ENCODE results near the gene DLEC1.
"Not testable (repeated sequence)": the region's sequence is repeated elsewhere in the genome, so short reads cannot be mapped to it uniquely, and the experiment has no call there.

Gene DLEC1

GRCh38 chr3:38120693-38121450, 81.9 kb downstream of the DLEC1 start:
- DNase-seq (ENCODE audit: low read depth, low spot score), result no peak

GRCh38 chr3:38121451-38121831, 82.4 kb downstream of the DLEC1 start:
- DNase-seq (ENCODE audit: low read depth, low spot score), result no peak

GRCh38 chr3:38121832-38122461, 82.9 kb downstream of the DLEC1 start:
- DNase-seq (ENCODE audit: low read depth, low spot score), result no peak

- no peak for DNase-seq (ENCODE audit: low read depth, low spot score)
Measured at GRCh38 chr3:38122712-38123290, 83.8 kb downstream of the DLEC1 start.

GRCh38 chr3:38124324-38125122, 85.5 kb downstream of the DLEC1 start:
- DNase-seq (ENCODE audit: low read depth, low spot score), result no peak

GRCh38 chr3:38125305-38126120, 86.5 kb downstream of the DLEC1 start:
- no peak for DNase-seq (ENCODE audit: low read depth, low spot score)

GRCh38 chr3:38126121-38126892, 87.3 kb downstream of the DLEC1 start:
- DNase-seq (ENCODE audit: low read depth, low spot score), result no peak

- DNase-seq (ENCODE audit: low read depth, low spot score), result no peak
Measured at GRCh38 chr3:38127611-38128302, 88.7 kb downstream of the DLEC1 start.

GRCh38 chr3:38128303-38128655, 89.3 kb downstream of the DLEC1 start:
- no peak for DNase-seq (ENCODE audit: low read depth, low spot score)

- DNase-seq (ENCODE audit: low read depth, low spot score), result no peak
Measured at GRCh38 chr3:38129058-38129457, 90.0 kb downstream of the DLEC1 start.

GRCh38 chr3:38130631-38131065, 91.6 kb downstream of the DLEC1 start:
- no peak for DNase-seq (ENCODE audit: low read depth, low spot score)

- no peak for DNase-seq (ENCODE audit: low read depth, low spot score)
Measured at GRCh38 chr3:38131621-38132369, 92.8 kb downstream of the DLEC1 start.

- DNase-seq (ENCODE audit: low read depth, low spot score), result no peak
Measured at GRCh38 chr3:38133209-38133556, 94.2 kb downstream of the DLEC1 start.

- no peak for DNase-seq (ENCODE audit: low read depth, low spot score)
Measured at GRCh38 chr3:38133557-38134405, 94.8 kb downstream of the DLEC1 start.

GRCh38 chr3:38134517-38135143, 95.6 kb downstream of the DLEC1 start:
- not testable (repeated sequence) for DNase-seq (ENCODE audit: low read depth, low spot score)

- DNase-seq (ENCODE audit: low read depth, low spot score), result not testable (repeated sequence)
Measured at GRCh38 chr3:38135621-38136277, 96.7 kb downstream of the DLEC1 start.

GRCh38 chr3:38136393-38136776, 97.4 kb downstream of the DLEC1 start:
- no peak for DNase-seq (ENCODE audit: low read depth, low spot score)

Measured in activated CD4-positive, CD25-positive, alpha-beta regulatory T cell treated with anti-CD3 and anti-CD28 coated beads, Interleukin-2, amount 50 U/mL, for 16 hours (primary cell).